DOHH2 (cell line): Measurements from ENCODE around the gene DPH5.

Experiments
- EZH2phosphoT487 ChIP-seq: fragments of 200-600 bp; sonication (generic); IDR thresholded peaks from 2 replicates; pipeline ENCODE4 v1.6.1; 2017; ENCODE audit warnings: borderline replicate concordance, mild to moderate bottlenecking, antibody characterized with exemption, low read length, moderate library complexity, mixed read lengths
- TF ChIP-seq, protein P1 (sequence below): fragments of 200-600 bp; sonication (generic); IDR thresholded peaks from one replicate; pipeline ENCODE4 v1.5.1; 2014; ENCODE audit warnings: antibody characterized with exemption, mild to moderate bottlenecking, low read depth, low read length; ENCODE audit not compliant: poor library complexity, severe bottlenecking

DNA sequence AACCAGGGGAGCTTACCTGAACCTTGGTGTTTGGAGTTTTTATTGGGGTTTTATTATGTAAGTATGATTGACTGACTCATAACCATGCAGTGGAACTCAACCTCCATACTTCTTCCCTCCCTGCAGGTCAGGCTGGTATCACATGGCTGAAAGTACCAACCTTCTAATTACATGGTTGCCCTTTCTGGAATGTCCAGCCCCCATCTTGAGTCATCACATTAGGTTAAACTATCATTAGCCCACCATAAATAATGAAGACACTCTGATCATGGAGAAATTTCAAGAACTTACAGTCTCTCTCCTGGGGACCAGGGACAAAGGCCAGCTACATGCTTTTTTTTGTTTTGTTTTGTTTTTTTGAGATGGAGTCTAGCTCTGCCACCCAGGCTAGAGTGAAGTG lies 19.2 kb upstream of the DPH5 start:
- TF ChIP-seq, protein P1, sequence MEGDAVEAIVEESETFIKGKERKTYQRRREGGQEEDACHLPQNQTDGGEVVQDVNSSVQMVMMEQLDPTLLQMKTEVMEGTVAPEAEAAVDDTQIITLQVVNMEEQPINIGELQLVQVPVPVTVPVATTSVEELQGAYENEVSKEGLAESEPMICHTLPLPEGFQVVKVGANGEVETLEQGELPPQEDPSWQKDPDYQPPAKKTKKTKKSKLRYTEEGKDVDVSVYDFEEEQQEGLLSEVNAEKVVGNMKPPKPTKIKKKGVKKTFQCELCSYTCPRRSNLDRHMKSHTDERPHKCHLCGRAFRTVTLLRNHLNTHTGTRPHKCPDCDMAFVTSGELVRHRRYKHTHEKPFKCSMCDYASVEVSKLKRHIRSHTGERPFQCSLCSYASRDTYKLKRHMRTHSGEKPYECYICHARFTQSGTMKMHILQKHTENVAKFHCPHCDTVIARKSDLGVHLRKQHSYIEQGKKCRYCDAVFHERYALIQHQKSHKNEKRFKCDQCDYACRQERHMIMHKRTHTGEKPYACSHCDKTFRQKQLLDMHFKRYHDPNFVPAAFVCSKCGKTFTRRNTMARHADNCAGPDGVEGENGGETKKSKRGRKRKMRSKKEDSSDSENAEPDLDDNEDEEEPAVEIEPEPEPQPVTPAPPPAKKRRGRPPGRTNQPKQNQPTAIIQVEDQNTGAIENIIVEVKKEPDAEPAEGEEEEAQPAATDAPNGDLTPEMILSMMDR = no peak
- TF ChIP-seq EZH2phosphoT487 = no peak
